DND-41 (cell line): Measurements from ENCODE around the gene XRCC4.

Experiments
- EZH2 ChIP-seq: IDR thresholded peaks from 3 replicates; pipeline ENCODE4 v1.6.1; 2012; ENCODE audit warnings: borderline replicate concordance, low read depth, mild to moderate bottlenecking, moderate library complexity, low read length, inconsistent platforms; ENCODE audit not compliant: severe bottlenecking
- TF ChIP-seq, protein P1 (sequence below): IDR thresholded peaks from 2 replicates; pipeline ENCODE4 v1.5.1; 2012; ENCODE audit warnings: borderline replicate concordance, low read length, moderate library complexity, mild to moderate bottlenecking; ENCODE audit not compliant: poor library complexity, severe bottlenecking; ENCODE audit errors: extremely low read depth

DNA sequence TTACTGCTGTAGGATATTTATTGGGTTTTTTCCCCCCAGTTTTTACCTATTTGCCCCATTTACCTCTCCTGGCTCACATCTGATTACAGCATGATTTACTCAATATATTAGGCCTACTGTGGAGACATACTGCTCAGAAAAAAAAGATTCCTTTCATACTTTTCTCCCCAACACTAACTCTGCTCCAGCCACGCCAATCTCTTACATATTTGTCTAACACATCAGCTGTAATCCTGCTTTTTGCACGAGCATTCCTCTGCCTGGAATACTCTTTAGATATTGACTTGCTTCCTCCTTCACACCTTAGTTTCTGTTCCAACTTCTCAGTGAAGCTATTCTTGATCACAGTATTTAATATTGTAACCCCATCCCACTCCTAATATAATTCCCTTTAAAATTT, 236.1 kb downstream of the XRCC4 start:
- TF ChIP-seq, protein P1, sequence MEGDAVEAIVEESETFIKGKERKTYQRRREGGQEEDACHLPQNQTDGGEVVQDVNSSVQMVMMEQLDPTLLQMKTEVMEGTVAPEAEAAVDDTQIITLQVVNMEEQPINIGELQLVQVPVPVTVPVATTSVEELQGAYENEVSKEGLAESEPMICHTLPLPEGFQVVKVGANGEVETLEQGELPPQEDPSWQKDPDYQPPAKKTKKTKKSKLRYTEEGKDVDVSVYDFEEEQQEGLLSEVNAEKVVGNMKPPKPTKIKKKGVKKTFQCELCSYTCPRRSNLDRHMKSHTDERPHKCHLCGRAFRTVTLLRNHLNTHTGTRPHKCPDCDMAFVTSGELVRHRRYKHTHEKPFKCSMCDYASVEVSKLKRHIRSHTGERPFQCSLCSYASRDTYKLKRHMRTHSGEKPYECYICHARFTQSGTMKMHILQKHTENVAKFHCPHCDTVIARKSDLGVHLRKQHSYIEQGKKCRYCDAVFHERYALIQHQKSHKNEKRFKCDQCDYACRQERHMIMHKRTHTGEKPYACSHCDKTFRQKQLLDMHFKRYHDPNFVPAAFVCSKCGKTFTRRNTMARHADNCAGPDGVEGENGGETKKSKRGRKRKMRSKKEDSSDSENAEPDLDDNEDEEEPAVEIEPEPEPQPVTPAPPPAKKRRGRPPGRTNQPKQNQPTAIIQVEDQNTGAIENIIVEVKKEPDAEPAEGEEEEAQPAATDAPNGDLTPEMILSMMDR: no peak
- no peak for TF ChIP-seq EZH2
